ENCODE data around the gene PRRC2A.
A peak's percentile ranks its signal among the peaks of the same experiment; 100 is the strongest.

The PRRC2A gene

GRCh38 chr6:31676322-31676903, 55.9 kb downstream of the PRRC2A start:
- no peak for DNase-seq

- DNase-seq = no peak
Measured at GRCh38 chr6:31676904-31677303, 56.4 kb downstream of the PRRC2A start.

- DNase-seq = no peak
Measured at GRCh38 chr6:31677955-31678354, 57.4 kb downstream of the PRRC2A start.

GRCh38 chr6:31680226-31681134, 60.0 kb downstream of the PRRC2A start, which contains the start of gene LY6G5C:
TSS of gene LY6G5C (minus strand) at chr6:31681067. CDS start at chr6:31680373, 694 bp downstream.
- peak; percentile 88 for DNase-seq

DNA sequence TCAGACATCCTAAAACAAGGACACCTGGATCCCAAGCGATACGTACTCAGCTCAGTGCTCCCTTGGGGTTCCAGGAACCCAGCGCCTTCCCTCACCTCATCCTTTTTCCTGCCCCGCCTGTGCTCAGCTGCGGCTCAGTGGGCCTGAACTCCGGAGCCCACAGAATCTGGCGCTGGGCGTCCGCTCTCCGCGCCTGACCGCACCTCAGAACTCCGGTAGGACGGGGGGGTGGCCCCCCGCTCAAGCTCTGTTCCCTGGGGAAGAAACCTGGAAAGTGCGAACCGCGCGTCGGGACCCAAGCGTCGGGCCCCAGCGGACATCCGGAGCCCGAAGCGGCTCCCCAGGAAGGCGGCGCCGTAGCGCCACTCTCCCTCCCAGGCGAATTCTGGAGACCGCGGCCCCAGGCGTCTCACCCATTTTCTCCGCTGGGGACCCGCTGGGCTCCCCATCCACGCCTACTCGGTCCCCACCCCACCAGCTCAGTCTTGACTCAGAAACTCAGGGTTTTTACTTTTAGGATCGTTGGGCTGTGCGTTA, 60.7 kb downstream of the PRRC2A start:
- DNase-seq = no peak

DNA sequence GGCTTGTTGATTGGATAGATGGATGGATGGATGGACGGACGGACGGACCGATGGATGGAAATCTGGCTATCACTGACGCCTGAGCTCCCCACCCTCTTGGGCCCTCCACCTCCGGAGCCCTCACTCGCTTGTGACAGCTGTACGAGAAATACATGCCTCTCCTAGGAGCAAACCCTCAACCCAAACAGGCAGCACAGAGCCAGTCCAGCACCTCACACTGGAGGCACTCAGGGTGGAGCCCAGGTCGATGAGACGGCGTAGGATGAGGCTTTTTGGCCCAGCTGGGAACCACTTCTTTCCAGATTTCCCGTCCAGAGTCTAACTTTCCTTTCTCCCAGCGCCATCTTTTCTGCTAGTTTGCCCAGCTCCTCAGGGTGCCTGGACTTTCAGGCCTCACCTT, 63.1 kb downstream of the PRRC2A start:
- no peak for DNase-seq

- no peak for DNase-seq
Measured at GRCh38 chr6:31686483-31686882, 66.0 kb downstream of the PRRC2A start.

DNA sequence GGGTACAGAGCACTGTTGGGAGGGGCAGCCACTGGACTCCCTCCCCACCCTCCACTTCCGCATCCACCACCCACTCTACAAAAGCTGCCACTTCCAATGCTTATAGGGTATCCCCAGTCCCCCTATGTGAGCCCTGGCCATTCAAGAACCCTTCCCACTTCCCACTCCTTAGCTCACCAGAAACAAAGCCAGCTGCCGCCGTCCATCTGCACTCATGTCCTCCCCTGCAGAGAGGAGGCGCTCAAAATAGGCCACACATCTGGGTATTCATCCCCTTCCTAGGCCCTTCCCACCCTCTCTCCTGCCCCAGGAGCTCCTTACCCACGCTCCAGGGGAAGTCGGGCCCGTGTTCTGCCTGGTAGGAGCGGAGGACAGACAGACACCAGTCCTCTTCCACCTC, 66.8 kb downstream of the PRRC2A start:
- no peak for DNase-seq

All from NCI-H510A (cell line).